GM12801 (cell line): Measurements from ENCODE around the gene PKP2.

ENCODE experiments used
- TF ChIP-seq, protein P1 (sequence below): IDR thresholded peaks from one replicate; pipeline ENCODE4 v1.5.1; 2011; ENCODE audit warnings: control low read depth; ENCODE audit not compliant: insufficient read length; ENCODE audit errors: extremely low read depth

The PKP2 gene

DNA sequence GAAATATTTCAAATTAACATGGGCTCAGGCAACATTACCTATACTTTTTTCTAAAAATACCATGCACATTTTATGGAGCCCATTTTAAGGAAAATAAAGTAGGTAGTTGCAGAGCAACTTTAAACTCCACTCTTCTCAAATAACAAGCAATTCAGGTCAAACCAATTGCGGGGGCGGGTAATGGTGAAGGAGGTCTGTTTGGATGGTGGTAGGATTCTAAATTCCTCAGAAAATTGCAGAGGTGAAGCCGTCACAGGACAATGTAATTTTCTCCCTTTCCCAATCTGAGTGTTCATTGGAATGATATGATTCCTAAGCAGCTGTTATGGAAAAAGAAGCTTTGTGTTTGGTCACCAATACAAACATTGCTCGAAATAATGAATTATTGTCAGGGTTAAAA is 11.6 kb downstream of the PKP2 start:
- TF ChIP-seq, protein P1, sequence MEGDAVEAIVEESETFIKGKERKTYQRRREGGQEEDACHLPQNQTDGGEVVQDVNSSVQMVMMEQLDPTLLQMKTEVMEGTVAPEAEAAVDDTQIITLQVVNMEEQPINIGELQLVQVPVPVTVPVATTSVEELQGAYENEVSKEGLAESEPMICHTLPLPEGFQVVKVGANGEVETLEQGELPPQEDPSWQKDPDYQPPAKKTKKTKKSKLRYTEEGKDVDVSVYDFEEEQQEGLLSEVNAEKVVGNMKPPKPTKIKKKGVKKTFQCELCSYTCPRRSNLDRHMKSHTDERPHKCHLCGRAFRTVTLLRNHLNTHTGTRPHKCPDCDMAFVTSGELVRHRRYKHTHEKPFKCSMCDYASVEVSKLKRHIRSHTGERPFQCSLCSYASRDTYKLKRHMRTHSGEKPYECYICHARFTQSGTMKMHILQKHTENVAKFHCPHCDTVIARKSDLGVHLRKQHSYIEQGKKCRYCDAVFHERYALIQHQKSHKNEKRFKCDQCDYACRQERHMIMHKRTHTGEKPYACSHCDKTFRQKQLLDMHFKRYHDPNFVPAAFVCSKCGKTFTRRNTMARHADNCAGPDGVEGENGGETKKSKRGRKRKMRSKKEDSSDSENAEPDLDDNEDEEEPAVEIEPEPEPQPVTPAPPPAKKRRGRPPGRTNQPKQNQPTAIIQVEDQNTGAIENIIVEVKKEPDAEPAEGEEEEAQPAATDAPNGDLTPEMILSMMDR = no peak

DNA sequence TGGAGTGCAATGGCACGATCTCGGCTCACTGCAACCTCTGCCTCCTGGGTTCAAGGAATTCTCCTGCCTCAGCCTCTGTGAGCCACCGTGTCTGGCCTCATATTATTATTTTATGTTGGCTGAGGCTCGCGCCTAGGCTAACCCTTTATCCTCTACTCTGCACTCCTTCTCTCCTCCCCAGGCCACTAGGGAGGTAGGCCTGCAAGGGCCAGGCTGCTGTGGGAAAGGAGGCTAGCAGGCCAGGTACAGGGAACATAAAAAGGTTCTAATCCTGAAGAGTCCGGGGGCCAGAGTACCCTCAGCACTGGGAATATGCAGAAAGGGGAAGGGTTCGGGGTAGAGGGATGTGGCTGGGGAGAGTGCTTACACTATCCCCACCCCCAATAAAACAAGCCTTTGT is 14.9 kb downstream of the PKP2 start:
- TF ChIP-seq, protein P1 = no peak

- TF ChIP-seq, protein P1 = no peak
Measured at GRCh38 chr12:32881107-32881506, 15.5 kb downstream of the PKP2 start.

DNA sequence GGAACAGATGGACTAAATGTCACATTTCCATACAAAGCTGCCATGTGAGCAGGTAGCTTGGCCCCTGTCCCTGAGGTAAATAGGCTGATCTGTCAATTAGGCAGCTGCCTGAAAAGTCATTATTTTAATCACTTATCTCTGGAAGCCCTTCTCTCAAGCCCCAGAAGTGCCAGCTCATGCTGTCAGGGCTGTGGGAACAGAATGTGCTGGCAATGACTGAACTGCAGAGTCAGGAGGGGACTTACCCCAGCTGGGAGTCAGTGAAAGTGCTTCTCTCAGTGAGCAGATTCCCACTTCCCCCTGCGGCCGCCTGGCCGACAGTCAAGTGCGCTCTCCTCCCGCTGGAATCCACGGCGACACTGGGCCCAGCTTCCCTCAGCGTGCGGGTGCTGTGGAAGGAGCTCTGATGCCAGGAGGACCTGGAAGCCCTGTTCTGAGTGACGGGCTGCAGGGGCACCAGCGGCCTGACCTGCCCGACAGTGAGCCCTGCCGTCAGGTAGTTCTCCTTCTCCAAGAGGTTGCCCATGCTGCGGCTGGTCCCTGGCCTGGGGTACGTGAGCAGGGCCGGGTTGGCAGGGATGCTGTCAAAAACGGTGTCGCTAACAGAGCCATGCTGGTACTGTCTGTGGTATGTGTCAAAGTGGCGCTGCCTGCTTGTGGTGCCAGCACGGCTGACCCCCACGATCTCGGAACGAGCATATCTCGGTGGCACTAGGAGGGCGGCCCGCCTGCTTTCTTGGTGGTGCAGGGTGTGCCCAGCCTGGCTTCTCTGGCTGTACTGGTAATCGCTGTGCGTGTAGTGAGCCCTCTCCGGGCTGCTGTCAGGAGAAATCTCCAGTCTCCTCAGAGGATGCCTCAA is 18.7 kb downstream of the PKP2 start:
- TF ChIP-seq, protein P1 = no peak

DNA sequence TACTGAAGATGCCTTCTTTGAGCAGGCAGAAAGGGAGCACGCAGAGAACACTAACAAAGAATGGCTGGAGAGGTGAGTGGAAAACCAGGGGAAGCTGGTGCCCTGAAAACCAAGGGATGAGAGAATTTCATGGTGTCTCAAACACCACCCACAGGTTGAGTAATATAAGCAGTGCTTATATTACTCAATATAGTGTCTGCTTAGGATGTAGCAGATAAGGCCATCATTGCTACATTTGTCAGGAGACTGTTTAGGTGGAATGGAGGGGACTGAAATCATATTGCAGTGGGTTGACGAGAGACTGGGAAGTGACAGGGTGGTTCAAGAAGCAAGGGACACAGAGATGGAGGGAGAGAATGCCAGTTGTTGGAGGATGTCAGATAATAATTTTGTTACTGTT is 20.6 kb downstream of the PKP2 start:
- TF ChIP-seq, protein P1 = no peak

- TF ChIP-seq, protein P1 = no peak
Measured at GRCh38 chr12:32874975-32875374, 21.6 kb downstream of the PKP2 start.

- TF ChIP-seq, protein P1 = no peak
Measured at GRCh38 chr12:32874078-32874477, 22.5 kb downstream of the PKP2 start.
